IPS DF 19.7 (cell line): ENCODE data around the gene MOK.

ENCODE experiments used
- DNase-seq: peaks from one replicate; pipeline ENCODE4 v3.0.0-alpha.2; 2013; ENCODE audit warnings: low read depth, low spot score

The MOK gene

DNA sequence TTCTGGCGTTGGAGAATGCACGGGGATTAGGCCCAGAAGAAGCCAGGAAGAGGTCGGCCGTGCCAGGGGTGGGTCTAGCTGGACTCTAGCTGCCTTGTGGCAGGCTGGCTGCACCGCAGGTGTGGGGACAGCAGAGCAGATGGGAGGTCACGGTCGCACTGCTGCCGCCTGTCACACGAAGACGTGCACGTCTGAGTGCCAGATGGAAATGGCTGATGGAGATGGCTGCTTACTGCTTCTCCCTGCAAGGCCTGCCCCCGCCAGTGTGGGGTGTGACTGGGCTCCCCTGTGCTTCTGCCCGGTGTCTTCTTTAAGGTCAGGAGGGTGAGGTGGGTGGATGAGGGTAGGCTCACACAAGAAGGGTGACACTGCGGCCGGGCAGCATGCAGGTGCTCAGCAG lies 79.0 kb downstream of the MOK start:
- no peak for DNase-seq

GRCh38 chr14:102225386-102225785 lies 79.6 kb downstream of the MOK start:
- DNase-seq: no peak

DNA sequence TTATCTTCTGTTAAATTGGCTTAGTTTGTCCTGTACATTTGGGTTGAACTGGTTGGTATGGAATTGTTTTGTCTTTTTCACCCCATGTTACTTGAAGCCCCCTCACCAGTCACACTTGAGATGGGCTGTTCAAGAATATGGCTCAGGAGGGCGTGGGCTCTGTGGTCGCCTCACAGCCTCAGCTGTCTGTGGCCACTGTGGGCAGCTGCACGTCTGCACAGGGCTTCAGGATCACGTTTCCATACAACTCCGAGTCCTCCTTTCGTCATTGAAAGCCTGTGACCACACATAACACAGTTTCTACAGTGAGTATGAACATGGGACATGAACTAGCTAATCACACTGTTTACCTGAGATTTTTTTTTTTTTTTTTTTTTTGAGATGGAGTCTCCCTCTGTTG lies 81.3 kb downstream of the MOK start:
- no peak for DNase-seq

GRCh38 chr14:102222751-102223150 lies 82.2 kb downstream of the MOK start:
- no peak for DNase-seq

- no peak for DNase-seq
Measured at GRCh38 chr14:102222009-102222575, 82.9 kb downstream of the MOK start.

- no peak for DNase-seq
Measured at GRCh38 chr14:102221026-102221425, 83.9 kb downstream of the MOK start.

GRCh38 chr14:102220031-102220430 lies 84.9 kb downstream of the MOK start:
- DNase-seq: no peak

- DNase-seq: no peak
Measured at GRCh38 chr14:102219316-102219715, 85.6 kb downstream of the MOK start.

DNA sequence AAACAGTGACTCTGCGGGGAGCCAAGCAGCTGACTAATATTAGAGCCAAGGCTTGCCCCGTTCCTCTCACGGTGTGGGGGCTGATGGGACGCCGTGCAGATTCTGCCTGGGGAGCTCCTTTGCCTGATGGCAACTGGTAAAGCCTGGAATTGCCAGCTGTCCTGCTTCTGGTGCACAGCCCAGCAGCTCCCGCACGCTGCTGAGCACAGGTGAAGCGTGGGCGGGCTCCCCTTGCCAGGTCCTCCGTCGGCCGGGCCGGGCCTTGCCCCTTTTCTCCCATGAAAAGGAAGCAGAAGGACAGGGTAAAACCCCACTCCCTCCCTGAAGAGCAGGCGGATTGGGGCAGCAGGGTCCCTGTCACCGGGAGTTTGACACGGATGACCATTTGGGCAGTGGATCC lies 86.3 kb downstream of the MOK start:
- DNase-seq: no peak

DNA sequence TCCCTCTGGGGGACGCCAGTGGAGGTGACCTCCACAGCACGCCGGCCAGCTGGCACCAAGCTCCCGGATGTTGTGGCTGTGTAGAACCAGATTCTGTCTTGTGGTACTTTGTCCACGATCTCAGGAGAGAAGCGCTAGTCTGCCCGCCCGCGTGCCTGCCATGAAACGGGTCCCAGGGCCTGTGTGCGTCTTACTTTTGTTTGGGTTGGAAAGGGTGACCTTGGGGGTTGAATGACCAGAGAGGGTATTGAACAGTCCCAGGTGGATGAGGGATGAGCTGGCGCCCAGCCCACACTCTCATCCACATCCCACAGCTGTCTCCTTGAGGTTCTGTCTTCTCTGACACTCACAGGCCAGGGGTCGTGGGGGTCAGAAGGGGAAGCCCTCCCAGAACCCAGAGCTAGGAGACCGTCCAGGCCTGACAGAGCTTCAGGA lies 87.0 kb downstream of the MOK start:
- DNase-seq: no peak

GRCh38 chr14:102217399-102217798 lies 87.6 kb downstream of the MOK start:
- DNase-seq: no peak

DNA sequence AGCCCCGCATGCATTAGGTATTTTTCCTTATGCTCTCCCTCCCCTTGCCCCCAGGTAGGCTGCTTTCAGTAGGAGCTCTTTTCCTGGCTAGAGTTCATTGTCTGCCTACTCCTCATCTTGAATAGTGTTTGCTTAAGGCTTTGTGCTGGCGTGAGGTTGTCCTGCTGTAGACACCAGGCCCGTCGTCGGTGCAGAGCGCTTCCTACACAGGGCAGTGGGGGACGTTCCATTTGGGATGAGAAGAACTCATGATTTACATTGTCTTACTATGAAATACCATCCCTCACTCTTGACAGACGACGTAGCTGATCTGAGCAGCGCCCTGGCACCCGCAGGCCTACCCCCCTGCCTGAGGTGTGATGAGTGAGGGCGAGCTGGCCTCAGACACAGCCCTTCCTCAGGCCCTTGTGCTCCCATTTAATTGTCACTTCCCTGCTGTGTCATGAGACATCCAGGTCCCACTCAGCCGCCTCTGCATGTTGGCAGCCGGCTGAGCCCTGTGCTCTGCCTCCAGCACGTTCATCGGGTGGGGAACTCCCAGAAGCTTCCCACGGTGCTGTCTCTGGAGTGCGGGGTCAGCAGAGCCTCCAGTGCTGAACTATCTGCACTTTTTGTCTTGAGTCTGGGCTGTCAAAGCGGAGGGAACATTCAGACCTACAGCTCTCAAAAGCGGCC lies 89.3 kb downstream of the MOK start:
- DNase-seq: no peak

- no peak for DNase-seq
Measured at GRCh38 chr14:102215071-102215470, 89.9 kb downstream of the MOK start.

DNA sequence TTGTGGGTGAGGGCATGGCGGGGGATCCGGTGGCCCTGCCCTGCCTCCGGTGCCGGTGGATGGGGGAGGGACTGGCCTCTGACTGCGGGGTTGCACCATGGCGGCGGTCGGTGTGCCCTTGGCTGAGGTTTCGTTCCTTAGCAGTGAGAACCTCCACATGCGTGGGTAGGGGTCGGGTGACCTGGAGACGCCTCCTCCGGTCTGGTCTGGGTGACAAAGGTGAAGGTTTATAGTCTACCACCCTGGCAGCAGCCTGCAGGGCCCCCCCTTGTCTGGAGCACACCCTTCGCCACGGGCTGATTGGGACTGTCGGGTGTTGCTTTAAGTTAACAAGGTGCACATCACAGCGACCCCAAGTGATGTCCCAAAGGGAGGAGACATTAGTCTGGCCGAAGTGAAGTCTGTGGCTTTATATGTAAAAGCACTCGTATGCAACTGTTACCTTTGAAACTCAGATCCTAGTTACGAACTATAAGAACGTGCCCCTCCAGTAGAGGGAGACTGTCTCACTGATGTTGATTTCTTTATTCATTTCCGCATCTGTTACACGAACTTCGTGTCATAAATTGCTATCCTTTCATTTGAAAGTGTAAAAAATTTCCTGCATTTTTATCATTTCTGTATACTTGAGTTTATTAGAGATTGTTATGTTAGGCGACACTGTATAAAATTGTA lies 90.8 kb downstream of the MOK start:
- DNase-seq: no peak

GRCh38 chr14:102213470-102213869 lies 91.5 kb downstream of the MOK start:
- no peak for DNase-seq

DNA sequence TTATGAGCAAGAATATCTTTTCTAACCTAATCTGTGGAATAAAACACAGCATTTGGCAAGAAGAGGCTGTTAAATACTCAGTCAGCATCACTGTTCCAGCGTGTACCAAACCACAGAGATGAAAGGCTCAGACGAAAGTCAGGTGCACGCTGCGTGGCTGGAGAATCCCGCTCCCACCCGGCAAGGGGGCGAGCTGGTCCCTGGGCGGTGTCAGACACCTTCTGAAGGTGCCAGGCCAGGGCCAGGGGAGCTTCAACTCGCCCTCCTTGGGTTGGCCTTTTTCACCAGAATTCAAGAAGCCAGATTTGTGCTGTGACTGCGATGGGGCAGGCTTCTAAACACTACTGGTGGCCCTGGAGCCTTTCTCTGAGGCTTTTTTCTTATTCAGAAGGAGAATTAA lies 92.1 kb downstream of the MOK start:
- DNase-seq: no peak

- no peak for DNase-seq
Measured at GRCh38 chr14:102212356-102212755, 92.6 kb downstream of the MOK start.

- no peak for DNase-seq
Measured at GRCh38 chr14:102211240-102211639, 93.7 kb downstream of the MOK start.

DNA sequence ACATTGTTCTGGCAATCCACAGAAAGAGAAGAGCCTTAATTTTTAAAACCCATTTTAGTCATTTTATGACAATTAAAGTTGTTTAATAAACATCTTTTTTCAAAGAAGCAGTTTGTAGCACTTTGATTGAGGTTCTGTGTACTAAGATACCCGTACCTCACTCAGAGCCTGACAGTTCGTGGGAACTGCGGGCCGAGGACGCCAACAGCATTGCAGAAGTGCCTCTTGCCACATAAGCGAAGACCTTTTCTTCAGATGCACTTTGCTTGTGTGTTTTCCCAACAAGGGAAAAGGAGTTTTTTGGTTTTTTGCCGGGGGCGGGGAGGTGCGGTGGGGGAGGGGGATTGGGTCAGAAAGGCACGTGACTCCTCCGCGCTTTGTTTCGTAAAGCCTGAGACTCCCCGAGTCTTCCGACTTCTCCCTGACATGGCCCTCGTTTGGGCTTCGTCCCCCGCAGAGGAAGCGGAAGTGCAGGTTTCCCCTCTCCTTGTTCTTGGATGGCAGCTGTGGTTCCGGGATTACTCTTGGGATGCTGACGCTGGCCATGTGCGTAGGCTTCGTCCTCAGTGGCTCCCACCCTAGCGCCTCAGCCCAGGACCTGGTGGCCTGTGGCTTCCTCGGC lies 94.4 kb downstream of the MOK start:
- no peak for DNase-seq

DNA sequence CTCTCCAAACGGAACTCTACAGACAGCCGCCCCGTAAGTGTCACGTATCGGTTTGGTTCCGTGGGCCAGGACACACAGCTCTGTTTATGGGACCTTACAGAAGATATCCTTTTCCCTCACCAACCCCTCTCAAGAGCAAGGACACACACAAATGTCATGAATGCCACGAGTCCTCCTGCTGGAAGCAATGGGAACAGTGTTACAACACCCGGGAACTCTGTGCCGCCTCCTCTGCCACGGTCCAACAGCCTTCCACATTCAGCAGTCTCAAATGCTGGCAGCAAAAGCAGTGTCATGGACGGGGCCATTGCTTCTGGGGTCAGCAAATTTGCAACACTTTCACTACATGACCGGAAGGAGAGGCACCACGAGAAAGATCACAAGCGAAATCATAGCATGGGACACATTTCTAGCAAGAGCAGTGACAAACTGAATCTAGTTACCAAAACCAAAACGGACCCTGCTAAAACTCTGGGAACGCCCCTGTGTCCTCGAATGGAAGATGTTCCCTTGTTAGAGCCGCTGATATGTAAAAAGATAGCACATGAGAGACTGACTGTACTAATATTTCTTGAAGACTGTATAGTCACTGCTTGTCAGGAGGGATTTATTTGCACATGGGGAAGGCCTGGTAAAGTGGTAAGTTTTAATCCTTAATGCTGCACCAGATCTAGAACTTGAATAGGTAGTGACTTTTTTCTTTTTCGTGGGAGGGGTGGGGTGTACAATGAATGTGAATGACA lies 95.6 kb downstream of the MOK start:
- no peak for DNase-seq

DNA sequence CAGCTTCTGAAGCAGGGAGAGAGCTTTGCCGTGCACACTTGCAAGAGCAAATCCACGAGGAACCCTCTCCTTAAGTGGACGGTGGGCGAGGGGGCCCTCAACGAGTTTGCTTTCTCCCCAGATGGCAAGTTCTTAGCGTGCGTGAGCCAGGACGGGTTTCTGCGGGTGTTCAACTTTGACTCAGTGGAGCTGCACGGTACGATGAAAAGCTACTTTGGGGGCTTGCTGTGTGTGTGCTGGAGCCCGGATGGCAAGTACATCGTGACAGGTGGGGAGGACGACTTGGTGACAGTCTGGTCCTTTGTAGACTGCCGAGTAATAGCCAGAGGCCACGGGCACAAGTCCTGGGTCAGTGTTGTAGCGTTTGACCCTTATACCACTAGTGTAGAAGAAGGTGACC lies 96.2 kb downstream of the MOK start:
- no peak for DNase-seq

GRCh38 chr14:102207831-102208365 lies 97.1 kb downstream of the MOK start:
- no peak for DNase-seq
